ENCODE results near the gene ZFP91.

Gene ZFP91

DNA sequence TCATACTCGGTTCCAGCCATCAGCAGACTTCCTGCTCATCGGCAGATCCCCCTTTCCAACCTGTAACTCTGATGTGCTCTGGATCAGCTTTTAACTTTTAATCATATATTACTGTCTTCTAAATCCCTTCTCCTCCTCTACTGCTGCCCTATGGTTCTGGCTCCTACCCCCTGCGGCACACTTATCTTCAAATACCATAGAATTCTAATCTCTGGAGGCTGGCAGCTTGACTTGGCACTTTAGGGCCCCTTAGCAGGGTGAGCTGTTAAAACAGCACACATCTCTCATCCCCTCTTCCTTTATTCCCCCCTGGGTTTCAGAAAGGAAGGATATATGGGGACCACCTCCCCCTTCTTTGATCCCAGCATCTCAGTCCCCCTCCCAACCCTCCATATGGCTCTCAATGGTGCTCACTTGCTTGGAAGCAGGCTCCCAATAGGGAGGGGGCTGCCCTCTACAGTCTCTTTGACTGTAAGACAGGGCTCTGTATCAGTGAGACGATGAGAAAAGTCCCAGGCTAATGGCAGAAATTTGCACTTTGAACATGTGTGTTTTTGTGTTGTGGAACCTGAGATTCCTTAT lies 39.2 kb downstream of the ZFP91 start:
- Histone ChIP-seq H3K27ac (no peak overlapping the region), H3K4me2 (ENCODE audit: low read length) (no peak overlapping the region), H3K79me2 (no peaks in the 10 kb centered on the region), H3K27me3 (ENCODE audit: control insufficient read depth, insufficient read depth, low read length) (no peaks in the 10 kb centered on the region), H3K36me3 (ENCODE audit: control insufficient read depth, insufficient read depth, low read length) (no peaks in the 10 kb centered on the region), H3K9ac (no peak overlapping the region), H3K9me3 (ENCODE audit: control insufficient read depth, low read length) (no peaks in the 10 kb centered on the region), H2AFZ (no peak overlapping the region), H3K4me1 (no peaks in the 10 kb centered on the region), H3K4me3 (ENCODE audit: low read depth, low read length) (no peak overlapping the region)
- TF ChIP-seq, protein P1, sequence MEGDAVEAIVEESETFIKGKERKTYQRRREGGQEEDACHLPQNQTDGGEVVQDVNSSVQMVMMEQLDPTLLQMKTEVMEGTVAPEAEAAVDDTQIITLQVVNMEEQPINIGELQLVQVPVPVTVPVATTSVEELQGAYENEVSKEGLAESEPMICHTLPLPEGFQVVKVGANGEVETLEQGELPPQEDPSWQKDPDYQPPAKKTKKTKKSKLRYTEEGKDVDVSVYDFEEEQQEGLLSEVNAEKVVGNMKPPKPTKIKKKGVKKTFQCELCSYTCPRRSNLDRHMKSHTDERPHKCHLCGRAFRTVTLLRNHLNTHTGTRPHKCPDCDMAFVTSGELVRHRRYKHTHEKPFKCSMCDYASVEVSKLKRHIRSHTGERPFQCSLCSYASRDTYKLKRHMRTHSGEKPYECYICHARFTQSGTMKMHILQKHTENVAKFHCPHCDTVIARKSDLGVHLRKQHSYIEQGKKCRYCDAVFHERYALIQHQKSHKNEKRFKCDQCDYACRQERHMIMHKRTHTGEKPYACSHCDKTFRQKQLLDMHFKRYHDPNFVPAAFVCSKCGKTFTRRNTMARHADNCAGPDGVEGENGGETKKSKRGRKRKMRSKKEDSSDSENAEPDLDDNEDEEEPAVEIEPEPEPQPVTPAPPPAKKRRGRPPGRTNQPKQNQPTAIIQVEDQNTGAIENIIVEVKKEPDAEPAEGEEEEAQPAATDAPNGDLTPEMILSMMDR (IDR thresholded peaks at IDR 0.05): peak; percentile 14

GRCh38 chr11:58621586-58622262 lies 42.9 kb downstream of the ZFP91 start:
- Histone ChIP-seq H2AFZ (no peak overlapping the region), H3K36me3 (ENCODE audit: control insufficient read depth, insufficient read depth, low read length) (no peaks in the 10 kb centered on the region), H3K9ac (no peak overlapping the region), H3K4me2 (ENCODE audit: low read length) (no peak overlapping the region), H3K4me1 (no peaks in the 10 kb centered on the region), H3K9me3 (ENCODE audit: control insufficient read depth, low read length) (no peaks in the 10 kb centered on the region), H3K79me2 (no peaks in the 10 kb centered on the region), H3K27me3 (ENCODE audit: control insufficient read depth, insufficient read depth, low read length) (no peaks in the 10 kb centered on the region), H3K4me3 (ENCODE audit: low read depth, low read length) (no peak overlapping the region), H3K27ac (no peak overlapping the region)
- TF ChIP-seq, protein P1 (IDR thresholded peaks at IDR 0.05): no peak

GRCh38 chr11:58622344-58622743 lies 43.5 kb downstream of the ZFP91 start, which contains the start of gene CNTF:
CNTF (plus strand) TSS chr11:58622665; CDS start chr11:58622753, 88 bp downstream.
- no peak within 1 kb of the TSS for H3K9ac ChIP-seq
- TF ChIP-seq, protein P1 (IDR thresholded peaks at IDR 0.05): no peak

DNA sequence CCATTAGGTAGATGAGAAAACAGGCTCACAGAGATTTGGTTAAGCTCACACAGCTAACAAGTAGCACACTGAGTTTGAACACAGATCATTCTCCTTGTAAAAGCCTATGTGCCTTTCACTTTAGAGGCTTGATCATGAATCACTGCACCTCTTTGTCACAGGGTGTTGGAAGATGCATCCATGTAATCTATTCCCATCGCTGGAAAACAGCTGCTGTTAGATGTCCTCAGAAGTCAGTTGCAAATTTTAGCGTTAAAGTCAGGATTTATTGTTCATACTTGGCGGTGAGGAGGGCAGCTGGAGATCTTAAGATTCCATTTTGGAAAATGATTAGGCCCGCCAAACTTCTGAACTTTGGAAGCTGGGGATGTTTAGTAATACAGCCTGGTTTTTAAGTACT lies 46.2 kb downstream of the ZFP91 start:
- no peaks in the 10 kb centered on the region for H3K36me3 ChIP-seq (ENCODE audit: control insufficient read depth, insufficient read depth, low read length)
- peaks cover 6% of the 10 kb centered on the region for H3K4me1 ChIP-seq
- H3K9me3 ChIP-seq (ENCODE audit: control insufficient read depth, low read length): no peaks in the 10 kb centered on the region
- no peak overlapping the region for H3K9ac ChIP-seq
- H2AFZ ChIP-seq: no peak overlapping the region
- no peak overlapping the region for H3K4me3 ChIP-seq (ENCODE audit: low read depth, low read length)
- TF ChIP-seq, protein P1 (IDR thresholded peaks at IDR 0.05): no peak
- no peaks in the 10 kb centered on the region for H3K27me3 ChIP-seq (ENCODE audit: control insufficient read depth, insufficient read depth, low read length)
- no peaks in the 10 kb centered on the region for H3K79me2 ChIP-seq
- no peak overlapping the region for H3K4me2 ChIP-seq (ENCODE audit: low read length)
- H3K27ac ChIP-seq: no peak overlapping the region

More at GRCh38 chr11:58622344-58622743, 43.5 kb downstream of the ZFP91 start, which contains the start of gene CNTF:
- Histone ChIP-seq H3K9me3 (ENCODE audit: control insufficient read depth, low read length) (no peaks in the 10 kb centered on the region), H3K4me1 (no peaks in the 10 kb centered on the region), H3K36me3 (ENCODE audit: control insufficient read depth, insufficient read depth, low read length) (no peaks in the 10 kb centered on the region), H3K27me3 (ENCODE audit: control insufficient read depth, insufficient read depth, low read length) (no peaks in the 10 kb centered on the region), H3K4me3 (ENCODE audit: low read depth, low read length) (no peak within 1 kb of the TSS), H3K27ac (no peak within 1 kb of the TSS), H3K79me2 (no peaks in the 10 kb centered on the region), H3K4me2 (ENCODE audit: low read length) (no peak within 1 kb of the TSS), H2AFZ (no peak within 1 kb of the TSS)

All from parathyroid adenoma (tissue), 2 donors.